GM21447 (cell line): ENCODE data around the gene HOXC12.

Experiments used
- ATAC-seq: cut with Tn5 transposase; IDR thresholded peaks from one replicate; pipeline ENCODE4 v1.9.1; 2021; ENCODE audit not compliant: unreplicated experiment

Gene HOXC12

GRCh38 chr12:53940443-53941014 lies 14.2 kb upstream of the HOXC12 start:
- no peak for ATAC-seq

- ATAC-seq, result no peak
These were observed 13.5 kb upstream of the HOXC12 start for GRCh38 chr12:53941187-53941586.

GRCh38 chr12:53941750-53942149 lies 13.0 kb upstream of the HOXC12 start:
- no peak for ATAC-seq

DNA sequence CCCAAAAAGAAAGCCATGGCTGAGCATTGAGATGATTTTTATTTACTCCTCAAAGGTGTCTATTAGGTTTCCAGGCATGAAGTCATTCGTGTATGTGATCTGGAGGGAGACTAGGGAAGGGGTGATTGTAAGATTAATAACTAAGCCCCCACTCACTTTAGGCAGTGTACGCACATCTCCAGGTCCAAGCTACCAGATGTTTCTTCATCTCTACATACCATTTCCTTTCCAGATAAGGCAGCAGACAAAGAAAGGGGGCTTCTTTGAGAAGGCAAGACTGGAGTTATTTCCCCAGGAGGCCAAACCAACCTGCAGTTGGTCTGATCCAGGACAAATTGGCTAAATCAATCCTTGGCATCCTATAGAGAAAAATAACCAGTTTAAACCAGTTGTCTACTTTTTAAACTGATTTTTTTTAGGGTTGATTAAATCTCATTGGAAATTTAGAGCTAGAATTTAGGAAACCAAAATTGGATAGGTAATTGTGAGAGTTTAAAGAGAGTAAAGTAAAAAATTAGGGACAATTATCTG lies 12.2 kb upstream of the HOXC12 start:
- ATAC-seq, result no peak

- no peak for ATAC-seq
These were observed 10.5 kb upstream of the HOXC12 start for GRCh38 chr12:53944209-53944608.

DNA sequence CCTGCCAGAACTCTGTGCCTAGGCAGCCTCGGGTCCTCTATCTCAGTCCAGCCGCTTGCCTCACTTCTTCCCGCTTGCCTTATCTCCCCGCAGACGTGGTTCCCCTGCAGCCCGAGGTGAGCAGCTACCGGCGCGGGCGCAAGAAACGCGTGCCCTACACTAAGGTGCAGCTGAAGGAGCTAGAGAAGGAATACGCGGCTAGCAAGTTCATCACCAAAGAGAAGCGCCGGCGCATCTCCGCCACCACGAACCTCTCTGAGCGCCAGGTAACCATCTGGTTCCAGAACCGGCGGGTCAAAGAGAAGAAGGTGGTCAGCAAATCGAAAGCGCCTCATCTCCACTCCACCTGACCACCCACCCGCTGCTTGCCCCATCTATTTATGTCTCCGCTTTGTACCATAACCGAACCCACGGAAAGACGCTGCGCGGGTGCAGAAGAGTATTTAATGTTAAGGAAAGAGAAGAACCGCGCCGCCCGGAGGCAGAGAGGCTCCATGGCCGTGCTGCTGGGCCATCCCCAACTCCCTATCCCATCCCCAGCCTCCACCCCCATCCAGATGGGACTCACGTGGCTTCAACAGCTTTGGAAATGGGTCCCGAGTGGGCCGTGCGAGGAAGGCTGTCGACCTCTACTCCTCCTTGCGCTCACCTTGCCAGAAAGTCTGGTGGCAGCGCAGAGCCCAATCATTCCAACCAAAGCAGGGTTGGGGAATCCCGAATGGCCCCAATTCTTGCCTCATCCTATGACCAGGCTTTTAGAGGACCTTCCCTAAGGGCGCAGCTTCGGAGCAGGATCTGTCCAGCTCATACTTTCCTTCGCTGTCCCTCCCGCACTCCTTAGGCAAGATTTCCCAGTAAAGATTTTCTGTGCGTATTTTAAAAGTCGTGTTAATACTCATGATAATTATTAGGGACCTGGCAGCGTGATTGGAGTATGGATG lies 9.5 kb upstream of the HOXC12 start:
- no peak for ATAC-seq

- no peak for ATAC-seq
These were observed 7.0 kb upstream of the HOXC12 start for GRCh38 chr12:53947743-53948142.

- no peak for ATAC-seq
These were observed 5.8 kb upstream of the HOXC12 start for GRCh38 chr12:53948650-53949593.

DNA sequence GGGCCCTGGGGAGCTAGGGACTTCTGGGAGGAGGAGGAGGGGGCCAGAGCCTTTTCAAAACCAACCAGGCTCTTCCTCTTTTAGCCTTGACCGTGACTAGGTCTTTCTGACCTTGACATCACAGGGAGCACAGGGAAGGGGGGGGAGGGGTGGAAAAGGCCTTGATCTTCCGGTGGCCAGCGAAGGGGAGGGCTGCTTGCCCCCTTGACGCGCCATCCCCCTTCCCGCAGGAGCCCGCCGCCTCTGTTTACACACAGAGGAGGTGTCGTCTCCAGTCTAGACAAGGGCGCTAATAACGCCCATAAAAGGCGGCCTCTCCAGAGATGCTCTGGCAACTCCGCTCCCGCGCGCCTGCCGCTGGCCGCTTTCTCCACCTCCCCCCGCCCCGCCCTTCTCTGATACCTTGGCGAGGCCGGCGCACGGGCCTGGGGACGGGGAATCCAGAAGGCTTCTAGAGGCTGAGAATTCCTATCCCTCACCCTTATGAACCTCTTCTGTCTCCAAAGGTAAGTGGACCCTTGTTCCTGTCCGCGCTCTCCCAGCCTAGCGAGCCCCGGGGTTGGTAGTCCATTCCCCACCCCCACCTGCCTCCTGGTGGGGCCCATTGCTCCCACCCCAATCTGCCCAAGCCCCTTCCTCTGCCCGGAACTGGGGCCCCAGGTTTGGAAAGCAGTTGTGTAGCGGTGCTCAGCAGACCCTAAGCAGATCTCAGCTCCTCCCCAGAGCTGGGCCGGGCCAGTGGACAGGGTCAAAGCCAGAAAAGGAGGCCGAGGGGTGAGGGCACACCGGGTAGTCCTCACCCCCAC lies 4.9 kb upstream of the HOXC12 start:
- ATAC-seq, result no peak

GRCh38 chr12:53950437-53950773 lies 4.3 kb upstream of the HOXC12 start:
- no peak for ATAC-seq

DNA sequence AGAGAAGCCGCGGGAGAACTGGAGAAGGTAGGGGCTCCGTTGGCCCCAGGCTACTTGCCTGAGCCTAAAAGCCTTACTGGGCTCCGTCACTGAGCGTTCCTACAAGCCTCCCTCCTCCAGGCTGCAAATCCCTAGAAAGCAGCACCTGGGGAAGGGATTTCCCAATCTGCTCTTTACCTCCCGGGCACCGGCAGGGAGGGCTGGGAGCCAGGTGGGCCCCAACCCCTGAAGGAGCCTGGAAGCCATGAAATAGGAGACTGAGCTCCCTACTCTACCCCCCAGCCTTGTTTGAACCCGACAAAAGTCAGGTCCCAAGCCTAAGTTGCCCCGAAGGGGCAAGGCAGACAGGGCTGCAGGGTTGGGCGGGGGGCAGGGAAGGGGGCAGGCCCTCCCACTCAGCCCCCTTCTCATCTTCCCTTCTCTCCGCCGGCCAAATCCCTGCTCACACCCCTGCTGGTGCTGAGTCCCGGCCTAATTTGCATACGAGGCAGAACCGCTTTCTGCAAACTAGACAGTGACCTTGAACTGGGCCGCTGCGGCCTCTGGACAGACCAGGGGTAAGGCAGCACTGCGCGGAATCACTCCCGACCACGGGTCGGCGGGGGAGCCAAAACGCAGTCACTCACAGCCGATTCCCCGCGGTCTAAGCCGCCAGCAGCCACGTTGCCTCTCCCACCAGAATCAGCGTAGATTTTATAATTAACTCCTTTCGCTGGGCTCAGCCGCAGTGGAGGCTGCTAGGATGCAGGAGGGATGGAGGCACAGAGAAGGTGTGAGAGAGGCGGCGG lies 3.7 kb upstream of the HOXC12 start:
- no peak for ATAC-seq

DNA sequence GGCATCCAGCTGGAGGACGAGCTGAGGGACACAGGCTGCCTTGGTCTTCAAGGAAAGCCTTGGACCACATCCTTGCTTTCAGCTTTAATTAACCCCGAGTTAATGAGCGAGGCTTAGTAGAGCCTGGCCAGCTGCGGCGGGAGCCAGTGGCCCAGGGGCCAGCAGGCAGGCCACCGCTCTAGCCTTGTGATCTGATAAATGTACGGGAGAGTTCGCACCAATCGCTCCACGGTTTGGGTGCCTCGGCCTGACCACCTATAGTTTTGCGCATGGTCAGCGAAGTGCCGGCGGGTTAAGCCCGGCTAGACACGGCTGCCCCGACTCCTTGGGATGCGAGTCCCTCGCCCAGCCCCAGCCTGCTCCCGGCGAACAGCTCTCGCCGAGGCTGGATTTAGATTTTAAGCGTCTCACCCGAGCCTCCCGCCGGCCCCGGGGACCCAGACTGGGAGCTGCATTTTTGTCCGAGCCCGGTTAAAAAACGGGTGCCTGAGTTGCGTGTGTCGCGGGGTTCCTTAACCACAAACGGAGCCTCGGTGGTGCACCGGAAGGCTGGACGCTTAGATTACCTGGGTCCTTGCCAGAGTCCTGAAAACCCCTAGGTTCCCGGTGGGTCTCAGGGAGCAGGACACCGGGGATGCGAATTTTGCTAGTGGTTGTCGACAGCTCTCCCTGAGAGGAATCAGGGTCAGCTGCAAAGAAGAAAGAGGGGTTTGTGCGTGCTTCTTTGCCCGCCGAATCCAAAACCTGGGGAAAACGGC lies 2.9 kb upstream of the HOXC12 start:
- ATAC-seq, result no peak

GRCh38 chr12:53952335-53952694 lies 2.4 kb upstream of the HOXC12 start:
- no peak for ATAC-seq

DNA sequence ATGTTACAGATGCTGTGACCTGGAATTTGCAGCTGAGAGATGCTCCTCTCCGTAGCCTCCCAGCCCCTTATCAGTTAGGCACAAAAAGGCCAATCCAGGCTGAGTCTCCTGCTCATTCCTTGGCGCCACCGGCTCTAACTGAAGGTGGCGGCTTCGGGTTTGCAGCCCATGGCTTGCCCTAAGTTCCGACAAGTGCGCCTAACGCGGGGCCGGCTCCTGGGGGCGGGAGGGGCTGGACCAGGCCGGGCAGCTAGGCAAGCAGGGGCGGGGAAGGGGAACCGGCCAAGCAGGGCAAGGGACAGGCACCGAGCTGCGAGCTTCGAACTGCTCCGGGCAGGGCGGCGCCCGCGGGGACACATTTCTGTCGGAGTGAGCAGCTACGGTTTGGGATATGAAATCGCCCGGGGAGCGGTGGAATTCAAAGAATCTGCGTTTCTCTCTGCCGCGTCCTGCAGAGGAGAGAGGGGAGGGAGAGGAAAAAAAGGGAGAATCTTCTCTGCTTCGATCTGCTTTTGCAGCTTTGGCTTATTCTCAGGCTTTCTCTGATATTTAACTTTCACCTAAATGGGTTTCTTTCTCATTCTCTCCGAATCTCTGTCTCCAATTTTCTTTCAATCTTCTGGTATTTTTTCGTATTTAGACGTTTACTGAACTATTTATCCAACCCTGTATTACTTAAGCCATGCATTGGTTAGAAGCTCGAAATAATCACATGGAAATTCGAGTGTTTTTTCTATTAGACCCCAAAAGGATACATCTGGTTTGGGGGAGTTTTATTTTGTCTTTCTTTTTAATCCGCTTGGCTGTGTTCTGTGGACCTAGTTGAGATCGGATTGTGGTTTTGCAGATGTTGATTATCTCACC lies 1.6 kb upstream of the HOXC12 start:
- ATAC-seq, result no peak

DNA sequence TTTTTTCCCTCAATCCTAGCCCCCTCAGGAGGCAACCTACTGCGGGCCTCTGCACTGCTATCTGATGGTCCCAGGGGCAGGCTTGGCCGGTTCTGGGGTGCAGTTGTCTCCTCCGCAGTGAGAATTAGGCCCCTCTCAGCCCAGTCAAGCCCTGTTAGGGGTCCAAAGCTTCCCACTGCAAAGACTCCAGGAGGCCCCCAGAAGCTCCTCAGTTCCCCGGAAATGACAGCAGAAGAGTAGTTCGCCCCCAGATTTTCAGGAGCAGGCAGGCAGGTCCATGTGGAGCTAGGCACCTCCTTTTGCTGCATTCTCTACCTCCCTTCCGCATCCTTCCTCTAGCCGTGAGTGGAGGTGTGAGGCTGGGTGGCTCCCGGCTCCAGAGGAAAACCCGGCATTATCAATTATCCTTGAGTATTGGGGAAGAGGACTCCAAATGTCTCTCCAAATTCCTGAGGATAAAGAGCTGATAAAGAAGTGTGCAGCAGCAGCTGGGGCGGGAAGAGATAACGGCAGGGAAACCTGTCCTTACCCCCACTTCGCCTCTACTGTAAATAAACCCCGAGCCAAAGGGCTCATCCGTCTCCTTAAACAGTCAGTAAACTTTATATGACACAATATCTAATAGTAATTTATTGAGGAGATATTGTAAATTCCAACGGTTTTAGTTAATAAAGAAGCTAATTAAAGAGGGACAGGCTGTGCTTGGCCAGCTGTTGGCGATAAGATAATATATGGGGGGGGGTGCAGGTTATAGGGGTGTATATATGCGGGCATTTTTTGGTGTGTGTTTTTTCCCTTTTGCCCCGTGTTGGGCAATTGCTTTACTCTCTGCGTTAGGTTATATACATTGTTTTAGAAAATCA lies 641 bp upstream of the HOXC12 start:
- no peak for ATAC-seq

GRCh38 chr12:53955036-53955775 lies 503 bp downstream of the HOXC12 start:
- ATAC-seq, result no peak
